ENCODE data around the gene PRSS23. TPM values are rescaled to one million over a fixed set of nuclear protein-coding genes. Genes with fewer than 3 reads are reported as not detected.

PRSS23 gene
- total RNA-seq, 4 donors from 2014 or later: 13.0 to 29.1 (median 18.9) TPM

GRCh38 chr11:86805873-86806310 lies 5.5 kb downstream of the PRSS23 start:
- no peaks in the 10 kb centered on the region for H3K27me3 ChIP-seq
- H3K27ac ChIP-seq: peak overlapping the region; percentile 34
- no peak for TF ChIP-seq CTCF (IDR thresholded peaks at IDR 0.05)
- no peak for TF ChIP-seq POLR2A (IDR thresholded peaks at IDR 0.05)
- no peak for TF ChIP-seq POLR2AphosphoS5 (IDR thresholded peaks at IDR 0.05)
- TF ChIP-seq EP300 (IDR thresholded peaks at IDR 0.05): no peak
- H3K36me3 ChIP-seq: no peaks in the 10 kb centered on the region
- no peaks in the 10 kb centered on the region for H3K9me3 ChIP-seq
- WGBS: 38% methylated on average over 2 of the region's 2 CpGs
- H3K4me3 ChIP-seq: no peak overlapping the region
- peaks cover 41% of the 10 kb centered on the region for H3K4me1 ChIP-seq
- no peak for DNase-seq (ENCODE audit: low spot score in 2 of 2)

GRCh38 chr11:86806903-86807302 lies 6.6 kb downstream of the PRSS23 start:
- no peak for DNase-seq (ENCODE audit: low spot score in 2 of 2)
- H3K4me1 ChIP-seq: peaks cover 31% of the 10 kb centered on the region
- WGBS: 90% methylated on average over 3 of the region's 3 CpGs
- no peak overlapping the region for H3K27ac ChIP-seq
- no peaks in the 10 kb centered on the region for H3K9me3 ChIP-seq
- no peak overlapping the region for H3K4me3 ChIP-seq
- TF ChIP-seq POLR2A (IDR thresholded peaks at IDR 0.05): no peak
- no peak for TF ChIP-seq POLR2AphosphoS5 (IDR thresholded peaks at IDR 0.05)
- no peak for TF ChIP-seq EP300 (IDR thresholded peaks at IDR 0.05)
- no peak for TF ChIP-seq CTCF (IDR thresholded peaks at IDR 0.05)
- H3K27me3 ChIP-seq: no peaks in the 10 kb centered on the region
- H3K36me3 ChIP-seq: no peaks in the 10 kb centered on the region

GRCh38 chr11:86807360-86807759 lies 7.0 kb downstream of the PRSS23 start:
- peaks cover 27% of the 10 kb centered on the region for H3K4me1 ChIP-seq
- no peak overlapping the region for H3K27ac ChIP-seq
- 84% methylated on average over 5 of the region's 5 CpGs for WGBS

GRCh38 chr11:86809561-86809960 lies 9.2 kb downstream of the PRSS23 start:
- H3K9me3 ChIP-seq: no peaks in the 10 kb centered on the region
- H3K27ac ChIP-seq: no peak overlapping the region
- H3K4me3 ChIP-seq: no peak overlapping the region
- DNase-seq (ENCODE audit: low spot score in 2 of 2): no peak
- peaks cover 21% of the 10 kb centered on the region for H3K4me1 ChIP-seq
- H3K36me3 ChIP-seq: no peaks in the 10 kb centered on the region
- no peaks in the 10 kb centered on the region for H3K27me3 ChIP-seq
- TF ChIP-seq EP300 (IDR thresholded peaks at IDR 0.05) (no peak), CTCF (IDR thresholded peaks at IDR 0.05) (no peak), POLR2AphosphoS5 (IDR thresholded peaks at IDR 0.05) (no peak), POLR2A (IDR thresholded peaks at IDR 0.05) (no peak)

More at GRCh38 chr11:86807360-86807759, 7.0 kb downstream of the PRSS23 start:
- H3K4me3 ChIP-seq: no peak overlapping the region
- no peak for TF ChIP-seq EP300 (IDR thresholded peaks at IDR 0.05)
- TF ChIP-seq CTCF (IDR thresholded peaks at IDR 0.05): no peak
- TF ChIP-seq POLR2A (IDR thresholded peaks at IDR 0.05): no peak
- TF ChIP-seq POLR2AphosphoS5 (IDR thresholded peaks at IDR 0.05): no peak
- DNase-seq (ENCODE audit: low spot score in 2 of 2): no peak
- H3K27me3 ChIP-seq: no peaks in the 10 kb centered on the region
- H3K9me3 ChIP-seq: no peaks in the 10 kb centered on the region
- H3K36me3 ChIP-seq: no peaks in the 10 kb centered on the region

- no peaks in the 10 kb centered on the region for H3K9me3 ChIP-seq
- peaks cover 15% of the 10 kb centered on the region for H3K4me1 ChIP-seq
- no peaks in the 10 kb centered on the region for H3K36me3 ChIP-seq
- no peak for DNase-seq (ENCODE audit: low spot score in 2 of 2)
- H3K27me3 ChIP-seq: no peaks in the 10 kb centered on the region
- no peak overlapping the region for H3K4me3 ChIP-seq
- no peak overlapping the region for H3K27ac ChIP-seq
- TF ChIP-seq CTCF (IDR thresholded peaks at IDR 0.05) (no peak), POLR2AphosphoS5 (IDR thresholded peaks at IDR 0.05) (no peak), EP300 (IDR thresholded peaks at IDR 0.05) (no peak), POLR2A (IDR thresholded peaks at IDR 0.05) (no peak)
- 83% methylated on average over 2 of the region's 2 CpGs for WGBS
Measured at GRCh38 chr11:86810288-86810687, 9.9 kb downstream of the PRSS23 start.

All from suprapubic skin (tissue), 4 donors.